ENCODE measurements around the gene STX18.

- TF ChIP-seq POLR2AphosphoS5 (IDR thresholded peaks at IDR 0.05; ENCODE audit: borderline replicate concordance, low read depth, low read length) (no peak), EZH2 (IDR thresholded peaks at IDR 0.05) (no peak), FOXP2 (optimal IDR thresholded peaks at IDR 0.05; ENCODE audit: control extremely low read depth, extremely low read length, insufficient read depth) (no peak)
These were observed 134.3 kb downstream of the STX18 start for GRCh38 chr4:4407299-4408131.
